Neuron (in vitro differentiated cells): ENCODE results near the gene GNAS.

Experiments used
- H2AFZ ChIP-seq: one replicate; pipeline ENCODE4 v1.6.1; 2013; ENCODE audit warnings: low read depth, mild to moderate bottlenecking, inconsistent platforms, low read length, moderate library complexity
- H3K27me3 ChIP-seq: one replicate; pipeline ENCODE4 v1.6.1; 2013; ENCODE audit warnings: low read length; ENCODE audit not compliant: insufficient read depth
- H3K36me3 ChIP-seq: one replicate; pipeline ENCODE4 v1.6.1; 2013; ENCODE audit warnings: low read length; ENCODE audit not compliant: insufficient read depth
- H3K4me1 ChIP-seq: one replicate; pipeline ENCODE4 v1.6.1; 2013; ENCODE audit warnings: low read length; ENCODE audit not compliant: insufficient read depth
- H3K4me3 ChIP-seq: 2 replicates; pipeline ENCODE4 v1.5.1; 2013; ENCODE audit warnings: mild to moderate bottlenecking, low read length, moderate library complexity
- H3K9me3 ChIP-seq: one replicate; pipeline ENCODE4 v1.6.1; 2013; ENCODE audit warnings: low read length

The GNAS gene

GRCh38 chr20:58869662-58870227 is 17.2 kb downstream of the GNAS start:
- no peaks in the 10 kb centered on the region for H3K9me3 ChIP-seq
- peaks cover 4% of the 10 kb centered on the region for H3K4me1 ChIP-seq
- H2AFZ ChIP-seq = no peak overlapping the region
- no peak overlapping the region for H3K4me3 ChIP-seq
- no peaks in the 10 kb centered on the region for H3K27me3 ChIP-seq
- no peaks in the 10 kb centered on the region for H3K36me3 ChIP-seq

- H3K27me3 ChIP-seq = no peaks in the 10 kb centered on the region
- no peaks in the 10 kb centered on the region for H3K9me3 ChIP-seq
- H3K36me3 ChIP-seq = no peaks in the 10 kb centered on the region
- H3K4me1 ChIP-seq = peaks cover 4% of the 10 kb centered on the region
- H2AFZ ChIP-seq = no peak overlapping the region
- no peak overlapping the region for H3K4me3 ChIP-seq
Measured at GRCh38 chr20:58870293-58871014, 17.9 kb downstream of the GNAS start.

- H3K9me3 ChIP-seq = no peaks in the 10 kb centered on the region
- no peaks in the 10 kb centered on the region for H3K36me3 ChIP-seq
- no peak overlapping the region for H2AFZ ChIP-seq
- no peak overlapping the region for H3K4me3 ChIP-seq
- H3K27me3 ChIP-seq = no peaks in the 10 kb centered on the region
- H3K4me1 ChIP-seq = peaks cover 4% of the 10 kb centered on the region
Measured at GRCh38 chr20:58871533-58872102, 19.1 kb downstream of the GNAS start.

- H3K9me3 ChIP-seq = no peaks in the 10 kb centered on the region
- no peak overlapping the region for H2AFZ ChIP-seq
- H3K36me3 ChIP-seq = no peaks in the 10 kb centered on the region
- peaks cover 24% of the 10 kb centered on the region for H3K4me1 ChIP-seq
- H3K4me3 ChIP-seq = no peak overlapping the region
- no peaks in the 10 kb centered on the region for H3K27me3 ChIP-seq
Measured at GRCh38 chr20:58874469-58874868, 22.0 kb downstream of the GNAS start.

- Histone ChIP-seq H3K4me3 (no peak overlapping the region), H2AFZ (no peak overlapping the region), H3K27me3 (no peaks in the 10 kb centered on the region), H3K4me1 (peaks cover 25% of the 10 kb centered on the region), H3K9me3 (no peaks in the 10 kb centered on the region), H3K36me3 (no peaks in the 10 kb centered on the region)
Measured at GRCh38 chr20:58875111-58875510, 22.6 kb downstream of the GNAS start.

GRCh38 chr20:58875541-58876134 is 23.1 kb downstream of the GNAS start:
- Histone ChIP-seq H3K36me3 (no peaks in the 10 kb centered on the region), H3K9me3 (no peaks in the 10 kb centered on the region), H3K27me3 (no peaks in the 10 kb centered on the region), H3K4me3 (no peak overlapping the region), H3K4me1 (peaks cover 25% of the 10 kb centered on the region), H2AFZ (no peak overlapping the region)

- Histone ChIP-seq H2AFZ (no peak overlapping the region), H3K27me3 (no peaks in the 10 kb centered on the region), H3K9me3 (no peaks in the 10 kb centered on the region), H3K4me3 (no peak overlapping the region), H3K4me1 (peaks cover 25% of the 10 kb centered on the region), H3K36me3 (no peaks in the 10 kb centered on the region)
Measured at GRCh38 chr20:58876437-58876836, 23.9 kb downstream of the GNAS start.

- peaks cover 25% of the 10 kb centered on the region for H3K4me1 ChIP-seq
- peak overlapping the region; percentile 39 for H2AFZ ChIP-seq
- no peaks in the 10 kb centered on the region for H3K27me3 ChIP-seq
- no peaks in the 10 kb centered on the region for H3K36me3 ChIP-seq
- peak overlapping the region; percentile 11 for H3K4me3 ChIP-seq
- H3K9me3 ChIP-seq = no peaks in the 10 kb centered on the region
Measured at GRCh38 chr20:58877050-58877975, 24.8 kb downstream of the GNAS start.

GRCh38 chr20:58877976-58878360 is 25.5 kb downstream of the GNAS start:
- Histone ChIP-seq H3K36me3 (no peaks in the 10 kb centered on the region), H2AFZ (peak overlapping the region; percentile 39), H3K27me3 (no peaks in the 10 kb centered on the region), H3K4me3 (peak overlapping the region; percentile 11), H3K9me3 (no peaks in the 10 kb centered on the region), H3K4me1 (peaks cover 30% of the 10 kb centered on the region)

- H3K4me1 ChIP-seq = peaks cover 35% of the 10 kb centered on the region
Measured at GRCh38 chr20:58878399-58878798, 25.9 kb downstream of the GNAS start.

GRCh38 chr20:58880441-58880840 is 27.9 kb downstream of the GNAS start:
- peaks cover 40% of the 10 kb centered on the region for H3K4me1 ChIP-seq
- no peak overlapping the region for H2AFZ ChIP-seq
- H3K36me3 ChIP-seq = no peaks in the 10 kb centered on the region
- H3K9me3 ChIP-seq = no peaks in the 10 kb centered on the region
- H3K27me3 ChIP-seq = no peaks in the 10 kb centered on the region
- H3K4me3 ChIP-seq = no peak overlapping the region

More at GRCh38 chr20:58878399-58878798, 25.9 kb downstream of the GNAS start:
- Histone ChIP-seq H3K36me3 (no peaks in the 10 kb centered on the region), H3K9me3 (no peaks in the 10 kb centered on the region), H3K27me3 (no peaks in the 10 kb centered on the region), H3K4me3 (peak overlapping the region; percentile 11), H2AFZ (peak overlapping the region; percentile 39)

- Histone ChIP-seq H3K27me3 (no peaks in the 10 kb centered on the region), H3K9me3 (no peaks in the 10 kb centered on the region), H3K4me1 (peaks cover 40% of the 10 kb centered on the region), H3K36me3 (no peaks in the 10 kb centered on the region), H3K4me3 (no peak overlapping the region), H2AFZ (no peak overlapping the region)
Measured at GRCh38 chr20:58880994-58881752, 28.7 kb downstream of the GNAS start.
